ENCODE measurements around the gene TECTA. TPM values are rescaled to one million over a fixed set of nuclear protein-coding genes. Genes with fewer than 3 reads are reported as not detected.

TECTA gene
- total RNA-seq, 2 donors from 2014 or later: under 0.01 to 5.9 TPM

- Histone ChIP-seq H3K4me1 (no peaks in the 10 kb centered on the region), H3K27ac (no peak overlapping the region), H3K4me3 (no peak overlapping the region), H3K27me3 (no peaks in the 10 kb centered on the region), H3K36me3 (replicated peaks in 1 of 2; ENCODE audit: insufficient read depth in 1 of 2, low read depth in 2 of 2) (no peaks in the 10 kb centered on the region), H3K9me3 (no peaks in the 10 kb centered on the region)
- TF ChIP-seq POLR2A (IDR thresholded peaks at IDR 0.05) (no peak), CTCF (IDR thresholded peaks at IDR 0.05) (no peak)
- no peak for ATAC-seq
- intact Hi-C loops (cut with DNase I): no loop called here
- WGBS, 2 donors: 77% methylated on average over 7 to 9 of the region's 9 CpGs
- DNase-seq: no peak
Measured at GRCh38 chr11:121240650-121241303, 139.7 kb downstream of the TECTA start.

Other genes with a start within 250 kb of the TECTA start
- gene TBCEL, start 77.1 kb upstream of the TECTA start, total RNA-seq: 10 to 100 TPM in 1 of 2 donors, 1 to 10 TPM in 1; 5.9 to 14.8 TPM
- gene SC5D, start 191.5 kb downstream of the TECTA start, total RNA-seq: 10 to 100 TPM in 1 of 2 donors, 1 to 10 TPM in 1; 9.2 to 22.1 TPM